ENCODE measurements around the gene SLC12A3. TPM values are rescaled to one million over a fixed set of nuclear protein-coding genes. Genes with fewer than 3 reads are reported as not detected.

SLC12A3 gene
- total and polyA plus RNA-seq, 2 experiments from 2014 or later = not detected

DNA sequence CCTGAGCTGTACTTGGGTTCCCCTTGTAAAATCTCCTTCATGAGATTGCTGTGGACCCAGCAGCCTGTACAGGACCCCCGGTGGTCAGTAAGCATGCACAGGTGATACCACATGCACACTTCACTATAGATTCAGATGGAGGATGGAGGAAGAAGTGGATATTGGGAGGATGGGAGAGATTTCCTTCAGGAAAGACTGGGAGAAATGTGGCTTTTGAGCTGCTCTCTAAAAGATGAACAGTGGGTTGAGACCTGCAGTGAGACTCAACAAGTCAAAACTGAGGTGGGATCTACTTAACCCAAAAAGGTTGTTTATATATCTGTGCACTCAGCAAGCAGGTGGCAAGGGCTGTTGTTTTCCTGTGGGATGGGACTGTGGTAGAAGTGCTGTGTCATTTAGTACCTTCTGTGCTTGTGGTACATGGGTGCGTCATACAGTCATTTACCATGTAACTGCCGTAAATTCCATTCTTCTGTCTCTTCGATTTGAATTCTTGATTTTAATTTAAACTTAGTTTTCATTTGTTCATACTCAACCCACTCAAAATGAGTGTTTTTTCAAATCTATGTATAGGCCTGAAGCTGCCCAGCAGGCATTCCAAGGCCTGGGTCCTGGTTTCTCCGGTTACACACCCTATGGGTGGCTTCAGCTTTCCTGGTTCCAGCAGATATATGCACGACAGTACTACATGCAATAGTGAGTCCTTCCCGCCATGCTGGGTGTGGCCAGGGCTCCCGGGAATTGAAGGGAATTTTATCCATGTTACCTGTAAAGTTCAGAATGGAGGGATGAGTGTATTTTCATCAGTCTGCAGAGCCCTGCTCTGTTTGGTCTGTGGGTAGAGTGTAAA lies 73.9 kb downstream of the SLC12A3 start:
- peaks cover 89% of the 10 kb centered on the region for H3K36me3 ChIP-seq
- peaks cover 6% of the 10 kb centered on the region for H3K4me1 ChIP-seq (ENCODE audit: low read depth)

DNA sequence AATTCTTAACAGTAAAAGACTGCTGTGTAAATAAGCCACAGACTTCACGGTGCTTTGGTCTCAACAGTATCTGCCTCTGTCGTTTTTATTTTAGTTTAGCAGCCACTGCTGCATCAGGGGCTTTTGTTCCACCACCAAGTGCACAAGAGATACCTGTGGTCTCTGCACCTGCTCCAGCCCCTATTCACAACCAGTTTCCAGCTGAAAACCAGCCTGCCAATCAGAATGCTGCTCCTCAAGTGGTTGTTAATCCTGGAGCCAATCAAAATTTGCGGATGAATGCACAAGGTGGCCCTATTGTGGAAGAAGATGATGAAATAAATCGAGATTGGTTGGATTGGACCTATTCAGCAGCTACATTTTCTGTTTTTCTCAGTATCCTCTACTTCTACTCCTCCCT lies 74.8 kb downstream of the SLC12A3 start:
- no peak overlapping the region for H3K4me3 ChIP-seq
- no peaks in the 10 kb centered on the region for H3K27me3 ChIP-seq
- H3K27ac ChIP-seq = no peak overlapping the region
- DNase-seq (ENCODE audit: low read depth in 1 of 2, low spot score in 1 of 2) = no peak
- peaks cover 98% of the 10 kb centered on the region for H3K36me3 ChIP-seq
- no peaks in the 10 kb centered on the region for H3K9me3 ChIP-seq (ENCODE audit: low read depth)
- TF ChIP-seq, protein P1, sequence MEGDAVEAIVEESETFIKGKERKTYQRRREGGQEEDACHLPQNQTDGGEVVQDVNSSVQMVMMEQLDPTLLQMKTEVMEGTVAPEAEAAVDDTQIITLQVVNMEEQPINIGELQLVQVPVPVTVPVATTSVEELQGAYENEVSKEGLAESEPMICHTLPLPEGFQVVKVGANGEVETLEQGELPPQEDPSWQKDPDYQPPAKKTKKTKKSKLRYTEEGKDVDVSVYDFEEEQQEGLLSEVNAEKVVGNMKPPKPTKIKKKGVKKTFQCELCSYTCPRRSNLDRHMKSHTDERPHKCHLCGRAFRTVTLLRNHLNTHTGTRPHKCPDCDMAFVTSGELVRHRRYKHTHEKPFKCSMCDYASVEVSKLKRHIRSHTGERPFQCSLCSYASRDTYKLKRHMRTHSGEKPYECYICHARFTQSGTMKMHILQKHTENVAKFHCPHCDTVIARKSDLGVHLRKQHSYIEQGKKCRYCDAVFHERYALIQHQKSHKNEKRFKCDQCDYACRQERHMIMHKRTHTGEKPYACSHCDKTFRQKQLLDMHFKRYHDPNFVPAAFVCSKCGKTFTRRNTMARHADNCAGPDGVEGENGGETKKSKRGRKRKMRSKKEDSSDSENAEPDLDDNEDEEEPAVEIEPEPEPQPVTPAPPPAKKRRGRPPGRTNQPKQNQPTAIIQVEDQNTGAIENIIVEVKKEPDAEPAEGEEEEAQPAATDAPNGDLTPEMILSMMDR (IDR thresholded peaks at IDR 0.05; ENCODE audit: low read depth, low read length) = no peak
- H3K4me1 ChIP-seq (ENCODE audit: low read depth) = no peaks in the 10 kb centered on the region

More for the DNA sequence above, 73.9 kb downstream of the SLC12A3 start:
- H3K27ac ChIP-seq = no peak overlapping the region
- no peaks in the 10 kb centered on the region for H3K27me3 ChIP-seq
- H3K4me3 ChIP-seq = no peak overlapping the region
- TF ChIP-seq, protein P1 (IDR thresholded peaks at IDR 0.05; ENCODE audit: low read depth, low read length) = no peak
- H3K9me3 ChIP-seq (ENCODE audit: low read depth) = no peaks in the 10 kb centered on the region
- no peak for DNase-seq (ENCODE audit: low read depth in 1 of 2, low spot score in 1 of 2)

DNA sequence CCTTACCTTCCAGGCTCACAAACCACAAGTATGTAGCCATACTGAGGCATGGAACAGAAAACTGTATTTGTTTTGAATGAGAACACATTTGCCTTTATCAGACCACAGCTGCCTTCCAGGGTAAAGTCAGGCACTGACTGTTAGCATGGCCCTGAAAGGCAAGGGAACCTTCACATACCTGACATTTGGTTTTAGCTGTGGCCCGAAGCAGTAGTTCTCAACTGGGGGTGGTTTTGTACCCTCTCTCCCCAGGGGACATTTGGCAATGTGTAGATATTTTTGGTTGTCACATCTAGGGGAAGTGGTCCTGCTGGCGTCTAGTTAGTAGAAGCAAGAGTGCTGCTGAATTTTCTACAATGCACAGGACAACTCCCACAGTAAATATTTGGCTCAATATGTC lies 76.1 kb downstream of the SLC12A3 start:
- H3K9me3 ChIP-seq (ENCODE audit: low read depth) = no peaks in the 10 kb centered on the region
- no peaks in the 10 kb centered on the region for H3K27me3 ChIP-seq
- H3K4me3 ChIP-seq = no peak overlapping the region
- no peaks in the 10 kb centered on the region for H3K4me1 ChIP-seq (ENCODE audit: low read depth)
- no peak overlapping the region for H3K27ac ChIP-seq
- H3K36me3 ChIP-seq = peaks cover 90% of the 10 kb centered on the region
- no peak for DNase-seq (ENCODE audit: low read depth in 1 of 2, low spot score in 1 of 2)
- TF ChIP-seq, protein P1 (IDR thresholded peaks at IDR 0.05; ENCODE audit: low read depth, low read length) = no peak

DNA sequence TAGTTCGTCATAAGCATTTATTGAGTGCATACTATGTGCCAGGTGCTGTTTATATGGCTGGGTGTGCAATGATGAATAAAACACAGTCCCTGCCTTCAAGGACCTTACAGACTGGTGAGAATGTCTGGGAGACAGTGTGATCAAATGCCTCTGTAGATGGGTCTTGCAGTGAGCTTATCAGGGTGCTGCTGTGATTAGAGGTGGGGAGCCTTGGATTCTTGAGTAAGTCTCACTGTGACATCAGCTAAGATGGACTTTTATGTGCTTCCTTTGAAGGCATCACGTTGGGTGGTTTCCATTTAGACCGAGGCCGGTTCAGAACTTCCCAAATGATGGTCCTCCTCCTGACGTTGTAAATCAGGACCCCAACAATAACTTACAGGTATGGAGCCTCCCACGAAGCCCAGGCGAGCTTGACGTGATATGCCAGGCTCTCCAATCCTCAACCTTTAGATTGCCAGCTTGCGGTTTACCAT lies 76.9 kb downstream of the SLC12A3 start:
- H3K36me3 ChIP-seq = peaks cover 82% of the 10 kb centered on the region
- no peak overlapping the region for H3K27ac ChIP-seq
- no peaks in the 10 kb centered on the region for H3K4me1 ChIP-seq (ENCODE audit: low read depth)
- TF ChIP-seq, protein P1 (IDR thresholded peaks at IDR 0.05; ENCODE audit: low read depth, low read length) = no peak
- DNase-seq (ENCODE audit: low read depth in 1 of 2, low spot score in 1 of 2) = no peak
- no peak overlapping the region for H3K4me3 ChIP-seq
- no peaks in the 10 kb centered on the region for H3K27me3 ChIP-seq
- no peaks in the 10 kb centered on the region for H3K9me3 ChIP-seq (ENCODE audit: low read depth)

DNA sequence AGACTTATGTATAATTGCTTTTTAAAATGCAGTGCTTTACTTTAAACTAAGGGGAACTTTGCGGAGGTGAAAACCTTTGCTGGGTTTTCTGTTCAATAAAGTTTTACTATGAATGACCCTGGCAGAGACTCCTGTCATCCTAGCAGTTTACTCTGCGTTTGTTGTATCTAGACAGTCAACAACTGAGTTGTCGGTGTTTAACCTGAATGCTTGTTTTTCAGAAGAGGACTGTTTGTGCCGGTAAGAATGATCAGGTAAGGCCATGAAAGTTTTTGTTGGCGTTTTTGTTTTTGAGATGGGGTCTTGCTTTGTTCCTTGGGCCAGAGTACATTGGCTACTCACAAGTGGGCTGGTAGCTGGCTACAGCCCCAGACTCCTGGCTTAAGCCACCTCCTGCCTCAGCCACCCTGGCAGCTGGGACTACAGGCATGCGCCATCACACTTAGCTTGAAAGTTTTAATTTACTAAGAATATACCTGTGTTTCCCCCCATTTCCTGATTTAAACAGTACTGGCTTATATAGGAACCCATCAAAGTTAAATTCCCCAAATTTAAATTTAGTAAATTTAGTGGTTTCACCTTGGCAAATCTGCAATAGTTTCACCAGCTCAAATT lies 78.9 kb downstream of the SLC12A3 start:
- Histone ChIP-seq H3K4me3 (no peak overlapping the region), H3K36me3 (peaks cover 62% of the 10 kb centered on the region)
- DNase-seq (ENCODE audit: low read depth in 1 of 2, low spot score in 1 of 2) = no peak

More for the DNA sequence above, 78.9 kb downstream of the SLC12A3 start:
- Histone ChIP-seq H3K9me3 (ENCODE audit: low read depth) (no peaks in the 10 kb centered on the region), H3K27me3 (no peaks in the 10 kb centered on the region), H3K4me1 (ENCODE audit: low read depth) (no peaks in the 10 kb centered on the region), H3K27ac (no peak overlapping the region)
- TF ChIP-seq, protein P1 (IDR thresholded peaks at IDR 0.05; ENCODE audit: low read depth, low read length) = no peak
